HTERT RPE-1 (cell line): Measurements from ENCODE around the gene DBN1.

Experiments used
- in situ Hi-C: fragments of 300-500 bp; cut with MboI; formaldehyde crosslinking; loops from 4 replicates; pipeline ENCODE4 v1.14.3; 2020; ENCODE audit warnings: low sequenced_read_pairs

DBN1 gene

DNA sequence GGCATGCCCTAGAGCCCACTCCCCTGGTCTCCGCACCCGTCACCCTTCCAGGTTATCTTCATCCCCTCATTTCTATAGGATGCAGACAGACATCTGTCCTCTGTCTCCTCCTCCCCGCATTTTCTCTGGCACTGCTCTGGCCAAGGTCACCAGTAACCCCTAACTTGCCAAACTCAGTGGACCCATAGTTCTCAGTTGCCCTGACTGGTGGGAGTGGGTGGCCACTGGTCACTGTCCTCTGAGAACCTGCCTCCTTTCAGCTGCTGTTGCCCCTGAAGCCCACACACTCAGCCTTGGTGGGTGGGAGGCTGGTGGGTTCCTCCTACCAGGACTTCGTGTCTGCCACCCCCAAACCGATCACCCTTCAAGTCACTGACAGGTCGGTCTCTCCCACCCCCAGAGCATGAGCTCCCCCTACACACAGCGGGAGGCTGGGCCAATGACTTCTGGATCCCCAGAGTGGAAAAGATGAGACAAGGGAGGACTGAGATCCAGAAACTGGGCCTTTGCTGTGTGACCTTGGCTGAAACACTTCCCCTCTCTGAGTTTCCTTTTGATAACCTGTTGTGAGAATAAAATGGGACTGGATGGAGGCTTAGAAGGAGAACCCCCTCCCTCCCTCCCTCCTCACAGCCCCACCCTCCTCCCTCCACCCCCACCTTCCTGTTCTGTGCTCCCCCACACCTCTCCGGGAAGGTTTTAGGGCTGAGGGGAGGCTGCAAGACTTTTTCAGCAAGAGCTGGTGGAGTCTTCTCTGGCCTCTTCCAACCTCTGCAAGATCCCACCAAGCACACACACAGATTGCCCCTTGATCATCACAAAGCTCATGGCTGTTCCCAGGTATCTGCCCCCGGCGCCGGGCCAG lies 2.4 kb upstream of the DBN1 start:
- in situ Hi-C loops, result no loop called here

DNA sequence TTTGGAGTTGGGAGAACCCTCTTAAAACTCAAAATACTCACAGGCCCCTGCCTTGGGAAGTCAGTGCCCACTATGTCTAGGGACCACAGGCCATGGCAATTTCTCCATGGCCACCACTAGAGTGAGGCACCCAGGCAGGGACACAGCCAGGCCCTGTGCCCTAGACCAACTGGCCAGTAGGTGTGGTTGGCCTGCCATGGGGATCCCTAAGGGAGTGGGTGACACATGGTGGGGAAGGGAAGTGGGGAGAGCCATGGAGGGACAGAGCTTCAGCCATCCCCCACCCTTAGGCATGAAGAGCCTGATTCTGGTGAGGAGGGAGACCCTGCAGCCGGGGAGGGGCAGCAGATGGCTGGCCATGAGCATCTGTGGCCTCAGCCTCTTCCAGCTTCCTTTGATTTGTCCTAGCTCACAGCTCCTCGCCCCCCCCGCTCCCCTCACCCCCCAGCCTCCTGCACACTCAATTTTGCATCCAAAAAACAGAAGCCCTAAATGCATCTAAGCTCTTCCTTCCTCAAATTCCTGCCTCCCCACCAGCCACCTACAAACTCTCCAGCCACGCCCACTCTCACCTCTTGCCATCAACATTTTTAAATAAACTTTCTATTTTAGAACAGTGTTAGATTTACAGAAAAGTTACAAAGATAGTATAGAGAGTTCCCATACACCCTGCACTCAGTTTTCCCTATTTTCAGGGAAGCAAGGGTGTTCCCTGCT lies 1.6 kb upstream of the DBN1 start:
- in situ Hi-C loops, result no loop called here

DNA sequence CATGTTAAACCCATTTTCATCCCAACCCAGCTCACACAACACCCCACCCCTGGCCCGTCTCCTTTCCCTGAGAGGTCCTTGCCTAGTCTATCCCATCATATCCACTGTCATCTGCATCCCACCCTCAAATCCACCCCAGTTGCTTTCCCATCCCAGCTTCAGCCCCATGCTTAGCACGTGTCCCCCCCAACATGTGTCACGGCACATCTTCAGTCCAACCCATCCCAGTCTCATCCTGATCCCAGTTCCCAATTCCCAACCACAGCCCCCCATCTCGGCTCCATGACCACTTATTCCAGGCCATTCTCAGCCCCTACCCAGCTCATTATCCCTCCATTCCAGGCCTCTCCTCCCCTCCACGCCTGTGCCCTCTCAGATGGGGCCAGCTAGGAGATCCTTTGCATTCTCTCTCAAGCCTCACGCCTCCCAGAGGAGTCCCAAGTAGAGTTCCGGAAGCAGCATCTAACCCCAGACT lies 605 bp upstream of the DBN1 start:
- in situ Hi-C loops, result no loop called here

DNA sequence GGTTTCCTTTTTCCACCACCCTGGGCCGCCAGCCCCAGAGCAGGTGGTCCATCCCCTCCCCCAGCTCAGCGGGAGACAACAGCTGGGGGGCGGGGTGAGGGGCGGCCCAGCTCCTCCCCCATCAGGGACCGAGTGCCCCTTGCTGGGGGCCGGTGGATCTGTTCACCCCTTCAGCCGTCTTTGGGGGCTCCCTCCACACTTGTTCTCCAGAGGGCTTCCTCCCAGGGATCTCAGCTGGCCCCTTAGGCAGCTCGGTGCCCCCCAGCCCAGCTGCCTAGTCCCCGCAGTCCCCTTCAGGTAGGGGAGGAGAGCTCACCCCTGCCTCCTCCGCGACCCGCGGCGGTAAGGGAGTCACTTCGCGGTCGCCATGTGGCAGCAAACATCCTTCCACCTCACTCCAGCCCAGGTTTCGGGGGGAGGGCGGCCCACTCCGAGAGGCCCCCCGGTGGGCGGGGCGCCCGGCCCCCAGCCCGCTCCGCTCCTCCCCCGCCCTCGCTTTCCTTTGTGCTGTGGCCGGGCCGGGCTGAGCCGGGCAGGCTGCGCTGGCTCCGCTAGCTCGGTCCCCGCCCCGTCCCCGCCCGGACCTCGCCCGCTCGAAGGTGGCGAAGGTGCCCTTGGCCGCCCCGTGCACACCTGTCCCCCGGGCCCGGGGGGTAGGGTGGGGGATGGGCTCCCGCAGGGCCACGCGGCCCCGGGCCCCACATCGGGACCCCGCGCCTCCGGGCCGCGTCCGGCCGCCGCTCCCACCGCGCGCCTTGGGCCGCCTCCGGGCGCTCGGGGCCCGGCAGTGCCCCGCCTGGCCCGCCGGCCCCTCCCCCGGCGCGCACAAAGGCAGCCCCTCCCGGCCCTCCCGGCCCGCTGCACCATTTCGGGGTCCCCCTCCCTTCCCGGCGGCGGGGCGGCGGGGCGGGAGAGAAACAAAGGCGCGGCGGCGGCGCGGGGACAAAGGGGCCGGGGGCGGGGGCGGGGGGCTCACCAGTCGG lies 683 bp downstream of the DBN1 start:
- in situ Hi-C loops, result no loop called here

DNA sequence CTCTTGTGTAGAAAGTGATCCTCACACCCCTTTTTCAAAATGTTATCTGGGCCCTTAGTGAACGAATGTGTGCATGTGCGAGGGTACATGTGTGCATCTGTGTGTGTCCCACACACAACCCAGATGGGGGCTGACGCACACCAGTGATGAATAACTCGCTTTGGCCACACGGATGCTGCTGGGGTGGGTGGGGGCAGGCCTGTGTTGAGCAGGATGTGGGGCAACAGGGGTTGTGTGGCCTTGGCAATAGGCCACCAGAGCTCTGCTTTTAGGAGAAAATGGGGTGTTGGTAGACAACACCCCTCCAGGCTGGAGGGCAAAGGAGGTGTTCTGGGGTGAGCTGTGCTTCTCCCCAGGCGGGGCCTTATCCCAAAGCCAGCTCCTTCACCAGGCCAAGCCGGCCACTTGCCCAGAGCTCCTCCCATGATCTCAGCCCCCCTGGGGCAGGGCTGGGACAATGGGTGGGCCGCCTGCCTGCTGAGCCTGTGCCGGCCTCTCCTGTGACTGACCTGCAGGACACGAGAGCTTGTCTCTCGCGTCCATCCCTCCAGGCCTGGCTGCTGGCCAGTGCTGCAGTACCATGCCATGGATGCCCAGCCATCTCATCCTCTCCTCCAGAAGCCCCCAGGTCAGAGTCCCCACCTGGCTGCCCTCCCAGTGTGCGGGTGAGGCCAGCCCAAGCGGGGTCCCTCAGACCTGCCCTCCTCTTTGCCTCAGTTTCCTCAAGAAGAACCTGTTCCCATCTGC lies 1.7 kb downstream of the DBN1 start:
- in situ Hi-C loops, result no loop called here

DNA sequence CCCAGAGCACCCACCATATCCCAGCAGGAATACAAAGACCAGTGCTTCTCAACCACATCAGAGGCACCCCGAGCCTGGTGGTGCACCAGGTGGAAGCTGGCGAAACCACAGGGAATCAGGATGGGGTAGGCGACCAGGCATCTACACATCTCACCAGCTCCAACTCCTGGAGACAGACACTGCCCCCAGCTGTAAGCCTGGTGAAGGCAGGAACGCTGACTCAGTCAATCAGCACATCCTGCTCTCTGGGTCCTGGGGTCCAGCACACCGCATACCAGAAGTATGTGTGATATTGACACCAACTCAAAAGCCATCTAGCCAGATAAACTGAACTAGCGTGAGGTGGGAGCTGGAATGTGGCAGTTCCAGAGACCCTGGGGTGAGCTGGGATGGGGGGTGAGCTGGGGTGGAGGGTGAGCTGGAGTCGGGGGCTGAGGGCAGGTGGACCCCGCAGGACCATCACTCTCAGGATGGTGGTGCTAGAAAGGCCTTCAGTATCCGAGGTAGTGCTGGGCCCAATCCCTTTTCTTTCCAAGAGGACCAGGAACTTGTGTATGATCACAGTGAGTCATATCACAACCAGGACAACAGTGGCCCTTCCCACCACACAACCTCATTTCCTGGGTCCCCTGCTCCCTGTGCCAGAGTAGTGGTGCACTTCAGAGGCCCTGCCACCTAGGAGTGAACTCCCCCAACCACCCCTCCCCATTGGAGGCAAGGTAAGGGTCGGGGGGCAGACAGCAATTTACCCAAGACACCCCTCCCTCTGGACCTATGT lies 2.5 kb downstream of the DBN1 start:
- in situ Hi-C loops, result no loop called here

DNA sequence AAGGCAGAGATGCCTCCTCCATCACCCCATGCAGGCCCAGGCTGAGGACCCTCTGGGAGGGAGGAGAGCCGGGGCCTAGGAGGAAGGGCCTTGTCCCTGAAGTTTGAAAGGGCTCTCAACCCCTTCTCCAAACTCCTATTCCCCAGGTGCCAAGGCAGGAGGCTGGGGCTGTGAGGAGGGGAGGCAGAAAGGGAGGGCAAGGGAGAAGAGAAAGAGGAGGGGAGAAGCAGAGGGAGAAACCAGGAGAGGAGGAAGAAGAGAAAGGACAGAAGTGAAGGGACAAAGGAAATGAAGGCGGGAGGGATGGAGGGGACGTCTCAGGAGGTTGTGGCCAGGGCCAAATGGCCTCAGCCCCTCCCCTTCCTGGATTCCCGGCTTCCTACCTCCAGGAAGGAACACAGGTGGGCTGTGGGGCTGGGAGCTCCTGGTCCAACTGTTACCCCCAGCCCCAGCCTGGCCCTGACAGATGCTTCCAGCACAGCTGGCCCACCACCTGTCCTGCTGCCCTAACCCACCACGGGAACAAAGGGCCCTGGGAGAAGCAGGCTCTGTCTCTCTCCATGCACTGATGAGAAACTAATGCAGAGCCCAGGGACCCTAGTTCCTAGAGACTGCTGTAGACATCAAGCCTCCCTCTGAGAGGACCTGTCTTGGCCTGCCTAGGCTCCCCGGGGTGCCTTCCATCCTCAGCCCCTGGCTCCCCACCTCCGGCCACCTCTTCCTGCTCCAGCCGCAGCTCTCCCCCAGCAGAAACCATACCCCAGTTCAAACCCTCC lies 3.5 kb downstream of the DBN1 start:
- in situ Hi-C loops, result no loop called here

DNA sequence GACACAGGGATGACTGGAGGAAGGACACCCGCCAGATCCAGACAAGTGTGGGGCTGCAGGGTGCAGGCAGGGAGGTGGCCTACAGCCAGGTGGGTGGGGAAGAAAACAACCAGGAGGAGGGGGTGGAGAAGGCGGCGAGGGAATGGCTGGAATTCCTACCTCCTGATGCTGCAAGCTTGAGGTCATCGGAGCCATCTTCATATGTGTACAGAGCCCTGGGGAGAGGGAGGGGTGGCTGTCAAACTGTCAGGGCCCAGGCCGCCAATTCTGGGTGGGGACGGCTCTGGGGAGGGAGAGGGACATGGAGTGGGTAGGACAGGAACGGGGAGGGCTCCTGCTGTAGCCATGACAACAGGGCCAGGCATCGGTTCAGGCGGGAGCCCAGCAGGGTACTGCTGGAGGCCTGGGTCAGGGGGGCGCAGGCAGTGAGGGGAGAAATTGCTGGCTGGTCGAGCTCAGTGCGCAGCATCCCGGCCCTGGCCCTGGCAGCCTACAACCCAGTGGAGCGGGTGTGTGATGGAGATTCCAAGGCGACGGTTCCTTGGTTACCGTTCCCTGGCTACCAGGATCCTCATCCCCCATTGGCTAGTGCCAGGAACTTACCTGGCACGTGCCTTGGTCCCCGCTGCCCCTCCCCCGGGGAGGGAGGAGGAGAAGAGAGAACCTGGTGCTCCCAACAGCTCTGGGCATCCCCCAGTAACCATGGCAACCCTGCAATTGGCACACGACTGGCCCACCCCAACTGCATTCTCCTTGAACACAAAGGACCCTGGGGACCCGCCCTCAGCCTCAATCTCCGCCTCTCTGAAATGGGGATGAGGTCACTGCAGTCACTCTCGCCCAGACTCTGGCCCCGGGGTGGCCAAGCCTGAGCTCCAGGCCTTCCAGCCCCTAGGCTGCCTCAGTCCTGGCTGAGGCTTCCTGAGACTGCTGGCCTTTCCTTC lies 4.5 kb downstream of the DBN1 start:
- in situ Hi-C loops, result no loop called here

DNA sequence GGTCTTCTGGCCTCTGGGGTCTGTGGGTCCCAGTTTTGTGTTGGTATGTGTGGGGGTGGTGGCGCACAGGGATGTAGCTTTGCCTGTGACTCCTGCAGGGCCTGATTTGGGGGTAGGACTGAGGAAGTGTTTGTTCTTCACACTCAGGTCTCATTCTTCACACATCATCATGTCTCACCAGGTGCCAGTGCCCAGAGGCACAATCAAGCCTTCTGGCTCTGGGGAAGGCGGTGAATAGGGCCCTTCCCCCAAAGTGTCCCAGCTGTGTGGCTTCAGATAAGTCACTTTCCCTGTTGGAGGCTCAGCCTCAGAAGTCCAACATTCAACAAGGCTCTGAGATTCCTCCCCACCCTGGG lies 5.1 kb downstream of the DBN1 start:
- in situ Hi-C loops, result no loop called here

DNA sequence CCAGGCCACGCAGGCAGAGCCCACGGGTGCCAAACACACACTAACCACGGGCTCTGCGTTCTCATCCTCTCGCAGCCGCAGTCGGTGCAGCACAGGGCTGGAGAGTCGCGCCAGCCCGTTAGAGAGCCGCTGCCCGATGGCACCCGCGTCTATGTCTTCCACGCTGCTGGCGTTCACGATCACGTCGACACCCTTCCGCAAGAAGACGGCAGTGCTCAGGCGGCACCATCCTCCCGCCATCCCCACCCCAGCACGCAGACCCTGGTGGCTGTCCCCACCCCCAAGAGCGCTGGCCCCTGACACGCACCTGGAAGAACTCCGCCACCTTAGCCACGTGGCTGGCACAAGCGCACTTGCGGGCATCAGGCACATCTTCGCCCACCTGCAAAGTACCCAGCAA lies 6.0 kb downstream of the DBN1 start:
- in situ Hi-C loops, result no loop called here

DNA sequence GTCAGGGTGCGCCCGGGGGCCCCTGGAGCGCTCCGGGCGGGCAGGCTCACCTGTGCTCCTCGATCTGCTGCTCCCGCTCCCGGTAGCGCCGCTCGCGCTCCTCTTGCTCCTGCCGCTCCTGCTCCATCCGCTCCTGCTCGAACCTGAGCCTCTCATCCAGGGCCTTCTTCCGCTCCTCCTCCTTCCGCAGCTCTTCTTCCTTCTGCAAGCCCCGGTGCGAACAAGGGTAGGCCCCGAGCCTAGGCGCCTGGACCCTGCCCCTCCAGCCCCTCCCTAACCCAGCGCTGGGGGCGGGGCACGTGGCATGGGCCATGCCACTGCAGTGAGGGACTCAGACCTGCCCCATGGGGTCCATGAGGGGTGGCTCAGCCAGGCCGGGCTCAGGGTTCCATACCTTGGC lies 6.6 kb downstream of the DBN1 start:
- in situ Hi-C loops, result no loop called here

DNA sequence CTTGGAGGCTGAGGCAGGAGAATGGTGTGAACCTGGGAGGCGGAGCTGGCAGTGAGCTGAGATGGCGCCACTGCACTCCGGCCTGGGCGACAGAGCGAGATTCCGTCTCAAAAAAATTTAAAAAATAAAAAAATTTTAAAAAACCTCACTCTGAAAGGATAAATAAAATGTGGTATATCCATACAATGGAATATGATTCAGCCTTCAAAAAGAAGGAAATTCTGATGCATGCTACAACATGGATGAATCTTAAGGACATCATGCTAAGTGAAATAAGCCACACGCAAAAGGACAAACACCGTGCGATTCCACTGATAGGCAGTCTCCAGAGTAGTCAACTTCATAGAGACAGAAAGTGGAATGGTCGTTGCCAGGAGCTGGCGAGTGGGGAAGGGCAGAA lies 8.4 kb downstream of the DBN1 start:
- in situ Hi-C loops, result no loop called here

DNA sequence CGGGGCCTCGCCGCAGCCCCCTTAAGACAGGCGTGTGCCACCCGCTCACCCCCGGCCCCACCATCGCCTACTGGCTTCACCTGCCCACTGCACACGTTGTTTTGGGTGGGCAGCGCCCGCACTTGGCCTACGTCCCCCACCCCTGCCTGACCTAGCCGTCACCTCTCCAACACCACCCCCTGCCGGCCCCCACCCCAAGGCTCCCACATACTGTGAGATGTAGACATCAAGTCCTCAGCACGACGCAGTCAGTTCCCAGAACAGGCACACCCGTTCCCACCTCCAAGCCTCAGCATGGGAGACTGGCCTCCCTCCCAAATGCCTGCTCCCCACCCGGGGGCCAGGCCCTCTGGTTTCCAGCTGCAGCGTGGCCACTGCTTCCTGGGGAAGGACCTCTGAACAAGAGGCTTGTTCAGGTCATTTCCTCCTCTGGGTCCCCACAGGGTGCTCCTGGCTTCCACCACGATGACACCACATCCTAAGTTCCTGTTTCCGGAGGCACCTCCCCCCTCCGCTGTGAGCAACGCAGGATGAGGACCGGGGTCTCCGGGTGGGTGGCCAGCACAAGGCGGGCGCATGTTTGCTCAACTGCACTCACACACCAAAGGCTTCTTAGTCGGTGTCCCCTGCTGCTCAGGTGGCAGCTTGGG lies 11.3 kb downstream of the DBN1 start:
- in situ Hi-C loops, result no loop called here

DNA sequence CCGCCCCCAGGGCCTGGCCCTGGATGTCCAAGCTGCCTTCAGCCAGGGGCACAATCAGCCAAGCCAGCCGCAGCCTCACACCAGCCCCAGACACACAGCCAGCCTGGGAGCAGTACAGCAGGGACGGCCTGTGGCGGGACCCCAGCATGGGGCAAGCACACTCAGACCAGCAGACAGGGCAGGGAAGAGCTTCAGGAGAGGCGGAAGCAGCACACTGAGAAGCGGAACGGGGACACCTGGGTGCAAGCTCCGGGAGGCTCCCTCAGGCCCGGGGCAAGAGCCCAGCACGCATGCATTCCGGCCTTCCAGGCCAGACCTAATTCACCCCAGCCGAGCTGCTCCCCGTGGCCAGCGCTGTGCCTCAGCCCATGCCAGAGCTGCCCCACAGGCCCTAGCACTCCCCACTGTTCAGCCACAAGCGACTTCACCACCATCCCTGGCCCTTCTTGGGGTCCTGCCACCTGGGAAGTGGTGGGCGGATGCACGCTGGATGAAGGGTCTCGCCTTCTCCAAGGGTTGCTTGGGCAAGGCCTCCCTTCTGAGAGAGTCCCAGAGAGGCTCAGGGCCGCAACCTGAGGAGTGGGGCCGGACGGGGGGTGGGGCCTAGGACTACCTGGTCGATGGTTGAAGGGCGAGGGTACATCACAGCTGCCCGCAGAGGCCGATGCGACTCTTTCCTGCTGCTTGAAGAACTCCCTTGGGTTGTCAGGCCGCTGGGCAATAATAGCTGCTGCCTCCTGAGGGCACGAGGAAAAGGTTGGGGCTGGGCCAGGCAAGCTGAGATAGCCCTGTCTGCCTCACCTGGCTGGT lies 13.4 kb downstream of the DBN1 start:
- in situ Hi-C loops, result no loop called here

DNA sequence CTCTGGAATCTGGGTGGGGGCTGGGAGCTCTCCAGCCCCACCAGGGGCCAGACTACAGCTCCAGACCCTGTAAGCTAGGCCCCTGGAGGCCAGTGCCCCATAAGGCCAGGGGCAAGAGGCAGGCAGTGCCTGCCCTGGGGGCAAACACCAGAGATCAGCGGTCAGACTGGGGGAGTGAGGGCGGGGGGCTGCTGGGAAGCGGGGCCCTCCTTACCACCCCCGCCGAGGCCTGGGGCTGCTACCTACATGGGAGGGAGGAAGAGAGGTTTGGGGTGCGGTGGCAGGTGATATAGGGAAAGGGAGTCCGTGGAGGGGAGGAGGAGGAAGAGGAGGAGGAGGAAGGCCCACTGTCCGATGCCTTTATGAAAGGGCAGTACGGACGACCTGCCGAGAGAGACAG lies 14.1 kb downstream of the DBN1 start:
- in situ Hi-C loops, result no loop called here

DNA sequence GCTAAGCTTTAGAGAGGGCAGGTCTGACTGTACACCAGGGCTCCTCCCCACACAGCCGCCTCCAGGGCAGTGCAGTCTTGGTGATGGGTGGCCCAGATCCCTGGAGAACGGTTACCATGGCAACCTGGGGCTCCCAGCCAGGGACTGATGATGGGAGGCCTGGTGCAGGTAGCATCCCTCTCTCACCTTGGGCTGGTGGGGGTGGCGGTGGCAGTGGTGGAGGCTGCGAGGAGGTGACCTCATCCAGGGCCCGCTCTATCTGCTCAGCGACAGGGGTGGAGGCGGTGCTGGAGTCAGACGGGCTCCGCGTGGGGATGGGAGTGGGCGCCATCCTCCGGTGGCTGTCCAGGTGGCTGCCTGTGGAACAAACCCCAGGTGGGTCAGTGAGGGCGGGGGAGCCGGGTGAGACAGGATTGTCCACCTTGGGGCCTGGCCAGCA lies 14.5 kb downstream of the DBN1 start:
- in situ Hi-C loops, result no loop called here
